A549 treated with Mapracorat at 1 μM for 4 hours (cell line): Measurements from ENCODE around the gene MFSD11. TPM values are rescaled to one million over a fixed set of nuclear protein-coding genes. Genes with fewer than 3 reads are reported as not detected.

Source experiments
- total RNA-seq: library from RNA; stranded (reverse); fragments of 200-300 nt; extraction: Qiagen RNA extraction; gene quantifications from 5 replicates; pipeline ENCODE4 v1.2.3, GENCODE V29; 2022

The MFSD11 gene
- 19.4 to 21.8 TPM (median 20.4 TPM) in 5 replicates for total RNA-seq

DNA sequence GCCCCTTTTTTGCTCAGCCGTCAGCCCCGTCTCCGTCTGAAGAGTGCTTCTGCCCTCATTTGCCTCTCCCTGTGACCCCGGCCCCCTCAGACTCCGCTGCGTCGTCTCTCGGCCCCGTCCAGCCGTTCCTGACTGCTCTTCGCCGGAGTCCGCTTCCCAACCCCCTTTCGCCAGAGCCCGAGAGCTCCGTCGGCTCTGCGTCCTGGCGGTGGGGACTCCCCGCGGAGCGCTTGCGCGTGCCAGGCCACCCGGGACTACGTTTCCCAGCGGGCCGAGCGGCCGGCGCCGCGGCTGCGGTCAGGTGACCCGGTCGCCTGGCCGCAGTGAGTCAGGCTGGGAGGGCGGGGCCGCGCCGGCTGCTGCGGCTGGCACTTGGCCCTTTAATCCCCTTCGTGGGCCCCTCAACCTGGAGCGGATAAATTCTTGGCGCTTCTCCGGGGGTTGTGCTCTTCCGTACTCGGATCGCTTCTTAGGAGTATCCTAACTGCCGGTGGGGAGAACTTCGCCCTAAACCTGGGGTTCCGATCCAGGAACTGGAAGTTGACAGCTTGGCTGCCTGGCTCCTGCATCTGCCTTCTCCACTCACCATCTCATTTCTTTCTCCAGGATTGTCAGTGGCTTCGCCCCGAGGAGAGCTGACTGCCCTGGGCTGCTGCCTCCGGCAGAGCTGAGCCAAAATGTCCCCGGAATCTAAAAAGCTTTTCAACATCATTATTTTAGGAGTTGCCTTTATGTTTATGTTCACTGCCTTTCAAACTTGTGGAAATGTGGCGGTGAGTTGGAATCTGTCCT is at the start of gene MFSD11:
TSS of gene MFSD11 (plus strand) at position 444 of the 792 bp plus-strand sequence. CDS start at position 678, 234 bp downstream.

GRCh38 chr17:76710863-76711611 is 26.9 kb upstream of the MFSD11 start, which contains the start of gene MXRA7:
Gene MXRA7 (minus strand): TSS chr17:76710965. CDS start chr17:76710946, 19 bp downstream.

GRCh38 chr17:76726231-76726775 is 11.6 kb upstream of the MFSD11 start, which contains the start of gene JMJD6:
Gene JMJD6 (minus strand): TSS chr17:76726606. CDS start chr17:76726475, 131 bp downstream.

DNA sequence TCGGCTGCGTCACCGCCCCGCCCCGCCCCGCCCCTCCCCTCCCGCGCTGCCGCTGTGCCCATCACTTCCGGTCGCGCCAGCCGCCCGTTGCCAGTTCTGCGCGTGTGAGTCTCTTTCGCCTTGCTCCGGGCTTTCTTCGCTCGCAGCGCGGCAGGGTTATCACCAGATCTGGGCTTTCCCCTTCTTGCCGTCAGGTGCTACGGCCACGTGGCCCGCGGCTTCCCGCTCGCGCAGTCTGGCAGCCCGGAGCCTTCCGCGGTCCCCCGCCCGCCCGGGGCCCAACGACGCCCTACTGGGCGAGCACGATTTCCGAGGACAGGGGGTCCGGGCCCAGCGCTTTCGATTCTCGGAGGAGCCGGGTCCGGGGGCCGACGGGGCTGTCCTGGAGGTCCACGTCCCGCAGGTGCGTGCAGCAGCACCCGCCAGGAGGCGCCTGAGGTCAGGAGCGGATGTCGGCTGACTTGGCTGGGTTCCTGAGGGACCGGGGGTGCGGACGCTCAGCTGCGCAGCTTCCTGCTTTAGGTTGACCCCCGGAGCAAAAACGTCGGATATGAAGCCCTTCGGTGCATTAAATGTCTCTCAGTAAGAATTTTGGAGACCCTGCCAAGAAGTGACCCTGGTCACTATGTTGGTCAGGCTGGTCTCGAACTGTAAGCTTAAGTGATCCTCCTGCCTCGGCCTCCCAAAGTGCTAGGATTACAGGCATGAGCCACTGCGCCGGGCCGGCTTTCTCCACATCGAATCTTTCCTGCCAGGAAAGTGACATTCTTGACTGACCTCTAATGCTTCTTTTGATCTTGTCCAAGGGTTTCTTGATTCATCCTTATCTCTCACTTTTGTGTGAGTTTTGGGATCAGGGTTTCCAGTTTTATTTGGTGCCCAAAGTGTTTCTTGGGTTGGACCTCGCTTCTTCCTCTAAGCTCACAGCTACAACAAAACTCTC is 10.9 kb upstream of the MFSD11 start, which contains the start of gene METTL23:
TSS of gene METTL23 (plus strand) at position 64 of the 943 bp plus-strand sequence. CDS start 2,872 bp downstream, outside the sequence.

GRCh38 chr17:76737082-76737675 is 740 bp upstream of the MFSD11 start, which contains the start of gene SRSF2:
Gene SRSF2 (minus strand): TSS chr17:76737331. CDS start chr17:76737160, 171 bp downstream.

Other genes starting within 250 kb of the MFSD11 start
- 45.2 to 69.1 TPM (median 63.0 TPM) in 5 replicates for gene RHBDF2, start 236.7 kb upstream of the MFSD11 start, total RNA-seq
- gene CYGB, start 200.4 kb upstream of the MFSD11 start, total RNA-seq, result 0.60 to 1.8 TPM (median 1.1 TPM) in 5 replicates
- gene PRCD, start 198.1 kb upstream of the MFSD11 start, total RNA-seq, result not detected in 5 replicates
- gene ST6GALNAC2, start 152.3 kb upstream of the MFSD11 start, total RNA-seq, result 0.23 to 0.61 TPM (median 0.33 TPM) in 5 replicates
- gene ST6GALNAC1, start 94.4 kb upstream of the MFSD11 start, total RNA-seq, result 0.21 to 0.49 TPM (median 0.37 TPM) in 5 replicates
- 58.0 to 75.0 TPM (median 65.0 TPM) in 5 replicates for gene MXRA7, start 27.2 kb upstream of the MFSD11 start, total RNA-seq
- 72.6 to 78.6 TPM (median 75.6 TPM) in 5 replicates for gene JMJD6, start 11.5 kb upstream of the MFSD11 start, total RNA-seq
- 56.4 to 59.8 TPM (median 59.0 TPM) in 5 replicates for gene METTL23, start 11.3 kb upstream of the MFSD11 start, total RNA-seq
- gene SRSF2, start 788 bp upstream of the MFSD11 start, total RNA-seq, result 395 to 461 TPM (median 439 TPM) in 5 replicates
- gene MGAT5B, start 130.3 kb downstream of the MFSD11 start, total RNA-seq, result 15.2 to 23.1 TPM (median 22.1 TPM) in 5 replicates